ENCODE measurements around the gene LPA.

Gene LPA

GRCh38 chr6:160487116-160487515 is 177.0 kb downstream of the LPA start:
- no peak for DNase-seq (ENCODE audit: low read depth in 1 of 2, low spot score in 1 of 2)
- Histone ChIP-seq H3K27ac (replicated peaks) (no peak overlapping the region), H3K4me3 (replicated peaks; ENCODE audit: insufficient read depth, low read length) (no peak overlapping the region), H3K27me3 (ENCODE audit: insufficient read depth, poor library complexity, severe bottlenecking) (no peaks in the 10 kb centered on the region)
- TF ChIP-seq GABPA (IDR thresholded peaks at IDR 0.05; ENCODE audit: low read depth) = no peak
- no peak for TF ChIP-seq REST (IDR thresholded peaks at IDR 0.05; ENCODE audit: insufficient replicate concordance, low read depth)
- no peak for TF ChIP-seq POLR2AphosphoS5 (IDR thresholded peaks at IDR 0.05; ENCODE audit: low read depth)
- no peak for TF ChIP-seq SPI1 (IDR thresholded peaks at IDR 0.05; ENCODE audit: borderline replicate concordance, low read depth)
- TF ChIP-seq CTCF (IDR thresholded peaks at IDR 0.05; ENCODE audit: insufficient read depth, low read length) = no peak
